SH-SY5Y (cell line): ENCODE results near the gene CNNM3.

Source experiments
- GATA2 ChIP-seq: IDR thresholded peaks from 2 replicates; pipeline ENCODE4 v1.6.1; 2011; ENCODE audit warnings: mild to moderate bottlenecking, low read depth, low read length
- GATA3 ChIP-seq: IDR thresholded peaks from 2 replicates; pipeline ENCODE4 v1.6.1; 2011; ENCODE audit warnings: low read depth, mild to moderate bottlenecking, low read length, moderate library complexity

CNNM3 gene

DNA sequence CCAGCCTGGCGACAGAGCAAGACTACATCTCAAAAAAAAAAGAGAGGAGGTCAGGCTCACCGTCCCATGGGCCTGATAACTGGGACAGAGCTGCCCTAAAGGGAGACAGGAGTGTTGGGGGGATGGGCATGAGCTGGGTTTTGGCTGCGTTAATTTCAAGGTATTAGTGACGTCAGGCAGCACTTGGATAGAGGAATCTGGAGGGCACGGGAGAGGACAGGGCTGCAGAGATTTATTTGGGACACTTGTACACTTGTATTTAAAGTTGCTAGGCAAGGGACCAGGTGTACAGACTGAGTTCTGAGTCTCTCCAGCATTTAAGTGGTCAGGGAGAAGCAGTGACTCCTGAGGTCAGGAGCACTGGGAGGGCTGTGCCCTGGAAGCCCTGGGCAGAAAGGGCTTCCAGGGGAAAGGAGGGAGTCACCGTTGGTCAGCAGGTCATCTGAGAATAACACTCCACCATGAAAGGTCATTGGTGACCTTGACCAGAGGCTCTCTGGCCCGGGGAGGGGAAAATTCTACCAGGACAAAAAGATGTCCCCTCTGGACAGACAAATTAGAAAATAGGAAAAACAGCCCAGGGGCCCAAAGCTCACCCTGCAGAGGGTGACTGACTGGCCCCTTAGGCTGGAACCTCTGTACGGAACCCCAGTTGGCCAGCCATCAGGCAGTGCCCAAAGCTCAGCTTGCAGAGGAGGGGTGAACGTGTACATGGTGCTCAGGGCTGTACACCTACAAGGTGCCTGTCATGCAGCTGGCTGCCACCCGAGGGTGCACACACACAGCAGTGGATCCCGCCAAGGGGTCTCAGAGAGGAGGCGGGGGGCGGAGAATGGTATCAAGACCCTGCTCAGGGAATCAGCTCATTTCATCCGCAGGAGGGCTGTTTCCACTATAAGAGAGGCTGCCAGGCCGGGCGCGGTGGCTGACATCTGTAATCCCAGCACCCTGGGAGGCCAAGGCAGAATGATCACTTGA is 23.0 kb upstream of the CNNM3 start:
- no peak for TF ChIP-seq GATA2
- no peak for TF ChIP-seq GATA3

- TF ChIP-seq GATA3 (no peak), GATA2 (no peak)
These were observed 21.0 kb upstream of the CNNM3 start for GRCh38 chr2:96795076-96795475.

GRCh38 chr2:96797066-96797625 is 18.9 kb upstream of the CNNM3 start:
- TF ChIP-seq GATA2 (no peak), GATA3 (no peak)

- TF ChIP-seq GATA2 (no peak), GATA3 (no peak)
These were observed 17.1 kb upstream of the CNNM3 start for GRCh38 chr2:96798733-96799622.

DNA sequence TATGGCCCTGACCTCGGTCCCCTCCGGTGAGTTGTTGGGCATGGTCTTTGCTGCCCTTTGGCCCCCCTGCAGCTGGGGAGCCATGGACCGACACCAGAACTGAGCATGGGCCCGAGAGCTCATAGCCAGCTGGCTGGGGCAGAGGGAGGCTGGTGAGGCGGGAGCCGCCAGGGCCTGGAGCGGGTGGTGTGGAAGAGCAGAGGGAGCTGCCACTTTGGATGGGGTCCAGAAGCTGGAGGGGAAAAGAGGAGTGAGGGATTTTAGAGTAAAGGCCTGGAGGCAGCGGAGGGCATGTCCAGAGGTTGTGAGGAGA is 16.5 kb upstream of the CNNM3 start:
- TF ChIP-seq GATA3: no peak
- no peak for TF ChIP-seq GATA2

DNA sequence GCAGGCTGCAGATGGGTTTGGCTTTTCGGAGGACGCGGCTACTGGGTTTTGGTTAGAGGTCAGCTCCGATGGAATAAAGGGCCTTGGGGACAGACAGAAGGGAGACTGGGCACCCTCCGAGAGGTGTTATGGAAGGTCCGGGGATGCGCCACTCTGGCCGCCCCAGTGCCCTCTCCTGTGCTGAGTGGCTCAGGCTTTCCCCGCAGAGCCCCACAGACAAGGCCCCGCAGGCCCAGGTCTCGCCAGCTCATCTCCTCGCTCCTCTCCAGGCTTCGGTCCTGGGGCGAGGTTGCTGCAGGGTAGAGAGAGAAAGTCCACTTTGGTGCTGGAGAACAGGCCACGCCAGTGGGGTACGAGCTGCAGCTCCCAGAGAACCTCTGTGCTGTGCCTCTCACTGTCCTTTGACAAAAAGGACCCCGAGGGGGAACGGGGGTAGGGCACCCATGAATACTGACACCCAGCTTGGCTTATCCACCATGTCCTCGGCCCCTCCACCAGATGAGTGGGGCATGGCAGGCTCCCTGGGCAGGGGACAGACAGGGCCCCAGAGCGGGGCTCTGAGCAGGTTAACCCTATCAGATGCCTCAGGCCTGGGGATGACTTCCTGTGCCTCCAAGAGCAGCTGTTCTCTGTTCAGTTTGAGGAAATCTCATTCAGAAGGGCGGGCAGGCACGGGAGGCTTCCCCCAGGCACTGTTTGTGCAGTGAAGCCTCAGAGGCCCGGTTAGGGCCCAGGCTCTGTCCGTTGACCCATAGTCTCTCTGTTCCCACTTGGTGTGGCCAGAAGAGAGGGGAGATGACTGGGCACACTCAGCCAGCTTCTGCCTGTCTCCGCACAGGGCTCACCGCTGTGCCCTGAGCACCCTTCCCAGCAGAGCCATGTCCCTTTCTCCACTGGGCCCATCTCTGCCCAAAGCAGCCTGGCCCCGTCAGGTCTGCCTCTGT is 15.7 kb upstream of the CNNM3 start:
- TF ChIP-seq GATA2 (no peak), GATA3 (no peak)

DNA sequence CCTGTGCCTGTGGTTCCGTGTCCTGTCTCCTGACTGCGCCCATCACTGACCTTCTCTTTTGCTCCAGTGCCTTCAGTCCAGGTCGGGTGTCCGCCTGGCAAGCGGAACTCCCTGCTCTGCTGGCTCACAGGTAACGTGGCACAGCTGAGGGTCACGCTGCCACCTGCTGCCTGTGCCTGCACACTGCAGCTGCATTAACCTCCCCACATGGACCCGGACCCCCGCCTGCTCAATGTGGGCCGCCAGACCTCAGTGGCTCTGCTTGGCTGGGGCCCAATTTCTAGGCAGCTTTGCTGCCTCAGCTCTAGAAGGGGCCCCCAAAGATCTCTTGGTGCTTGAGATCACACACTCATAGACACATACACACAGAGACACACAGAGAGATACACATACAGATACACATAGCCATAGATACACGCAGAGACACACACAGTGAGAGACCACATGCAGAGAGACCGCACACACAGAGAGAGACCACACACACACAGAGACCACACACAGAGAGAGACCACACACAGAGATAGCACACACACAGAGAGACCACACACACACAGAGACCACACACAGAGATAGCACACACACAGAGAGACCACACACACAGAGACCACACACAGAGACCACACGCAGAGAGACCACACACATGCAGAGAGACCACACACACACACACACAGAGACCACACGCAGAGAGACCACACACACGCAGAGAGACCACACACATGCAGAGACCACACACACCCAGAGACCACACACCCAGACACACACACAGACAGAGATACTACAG is 14.9 kb upstream of the CNNM3 start:
- TF ChIP-seq GATA3: no peak
- no peak for TF ChIP-seq GATA2

DNA sequence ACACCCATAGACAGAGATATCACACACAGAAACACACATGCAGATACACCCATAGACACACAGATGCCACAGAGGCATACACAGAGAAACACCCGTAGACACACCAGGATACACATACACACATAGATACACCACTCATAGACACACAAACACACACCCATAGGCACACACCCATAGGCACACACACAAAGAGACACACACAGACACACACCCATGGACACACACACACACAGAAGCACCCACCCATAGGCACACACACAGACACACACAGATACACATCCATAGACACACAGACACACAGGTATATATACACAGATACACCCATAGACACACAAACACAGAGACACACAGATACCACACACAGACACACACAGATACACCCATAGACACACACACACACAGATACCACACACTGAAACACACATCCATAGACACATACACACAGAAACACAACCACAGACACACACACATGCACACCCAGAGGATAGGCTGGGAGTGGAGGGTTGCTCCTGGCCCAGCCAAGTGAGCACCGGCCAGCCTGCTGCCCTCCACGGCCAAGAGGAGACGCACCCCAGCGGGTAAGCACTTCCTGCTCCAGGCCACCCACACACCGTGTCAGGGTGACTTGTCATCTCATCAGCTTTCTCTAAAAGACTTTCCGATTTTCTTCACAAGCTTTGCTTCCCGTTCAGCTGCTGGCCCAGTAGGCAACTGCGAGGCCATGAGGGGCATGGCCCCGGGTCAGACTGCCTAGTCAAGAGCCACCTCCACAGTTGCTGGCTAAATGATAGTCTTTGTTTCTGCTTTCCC is 14.1 kb upstream of the CNNM3 start:
- TF ChIP-seq GATA2 (no peak), GATA3 (no peak)

GRCh38 chr2:96802721-96803120 is 13.3 kb upstream of the CNNM3 start:
- TF ChIP-seq GATA3 (no peak), GATA2 (no peak)

DNA sequence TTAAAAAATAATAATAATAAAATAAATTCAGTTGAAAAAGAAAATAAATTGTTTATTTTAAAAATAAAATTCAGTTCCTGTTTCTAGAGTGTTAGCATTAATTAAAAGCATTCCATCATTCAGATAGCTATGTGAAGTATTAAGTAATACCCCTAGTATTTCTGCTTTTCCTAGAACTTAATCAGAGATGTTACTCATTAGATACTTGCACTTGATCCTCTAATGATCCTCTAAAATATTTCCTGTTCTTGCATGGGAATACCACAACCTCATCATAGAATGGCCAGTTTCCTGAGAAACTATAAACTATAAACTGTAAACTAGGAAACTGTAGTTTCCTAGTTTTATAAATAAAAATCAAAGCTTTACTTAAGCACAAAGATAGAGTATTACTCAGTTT is 11.1 kb upstream of the CNNM3 start:
- TF ChIP-seq GATA2 (no peak), GATA3 (no peak)

GRCh38 chr2:96806468-96807126 is 9.5 kb upstream of the CNNM3 start:
- TF ChIP-seq GATA3 (no peak), GATA2 (no peak)

DNA sequence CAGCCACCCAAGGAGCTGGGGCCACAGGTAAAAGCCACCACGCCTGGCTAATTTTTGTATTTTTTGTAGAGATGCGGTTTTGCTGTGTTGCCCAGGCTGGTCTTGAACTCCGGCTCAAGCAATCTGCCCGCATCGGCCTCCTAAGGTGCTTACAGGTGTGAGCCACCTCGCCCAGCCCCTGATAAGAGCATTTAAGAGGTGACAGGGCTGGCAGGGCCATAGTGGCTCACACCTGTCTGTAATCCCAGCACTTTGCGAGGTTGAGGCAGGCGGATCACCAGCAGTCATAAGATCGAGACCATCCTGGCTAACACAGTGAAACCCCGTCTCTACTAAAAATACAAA is 9.0 kb upstream of the CNNM3 start:
- TF ChIP-seq GATA3 (no peak), GATA2 (no peak)
